Breast epithelium (tissue), 4 donors: Measurements from ENCODE around the gene SH3D19. TPM values are rescaled to one million over a fixed set of nuclear protein-coding genes. Genes with fewer than 3 reads are reported as not detected.

Experiments used
- DNase-seq, 2 donors: peaks; one replicate each; pipeline ENCODE4 v3.0.0-alpha.2; 2019; ENCODE audit warnings: low spot score in 2 of 2
- H3K27ac ChIP-seq, 2 donors: fragments of 200-600 bp; sonication (generic) in 1 of 2; one replicate each; pipeline ENCODE4 v1.5.1; 2016 to 2019; ENCODE audit warnings: mild to moderate bottlenecking in 1 of 2
- H3K27me3 ChIP-seq, 2 donors: fragments of 200-600 bp; sonication (generic) in 1 of 2; one replicate each; pipeline versions ENCODE4 v1.5.1 to v1.6.0; 2017 to 2019; ENCODE audit warnings: control low read depth in 1 of 2, mild to moderate bottlenecking in 1 of 2
- H3K36me3 ChIP-seq: fragments of 200-600 bp; one replicate; pipeline ENCODE4 v1.5.1; 2019
- H3K4me1 ChIP-seq, 2 donors: fragments of 200-600 bp; sonication (generic); one replicate each; pipeline ENCODE4 v1.5.1; 2016 to 2019; ENCODE audit warnings: control low read depth in 1 of 2
- H3K4me3 ChIP-seq, 3 donors: fragments of 200-600 bp; sonication (generic); 1 replicate in 2 of 3; 2 replicates in 1 of 3; pipeline ENCODE4 v1.5.1; 2016 to 2019; ENCODE audit warnings: mild to moderate bottlenecking in 3 of 3, moderate library complexity in 2 of 3
- H3K9me3 ChIP-seq, 2 donors: fragments of 200-600 bp; sonication (generic) in 1 of 2; one replicate each; pipeline ENCODE4 v1.5.1; 2016 to 2019; ENCODE audit warnings: control low read depth in 1 of 2
- CTCF ChIP-seq, 3 donors: fragments of 450-650 bp; IDR thresholded peaks; one replicate each; pipeline ENCODE4 v1.5.1; 2016 to 2017; ENCODE audit warnings: antibody characterized with exemption in 3 of 3, mild to moderate bottlenecking in 3 of 3, moderate library complexity in 3 of 3
- POLR2A ChIP-seq: fragments of 450-650 bp; IDR thresholded peaks from one replicate; pipeline ENCODE4 v1.6.1; 2016; ENCODE audit warnings: antibody characterized with exemption, mild to moderate bottlenecking, moderate library complexity
- POLR2AphosphoS5 ChIP-seq, 3 donors: sonication (generic); formaldehyde crosslinking; IDR thresholded peaks; one replicate each; pipeline ENCODE4 v1.6.1; 2017; ENCODE audit warnings: antibody characterized with exemption in 3 of 3
- intact Hi-C: fragments of 100-400 bp; cut with DNase I; formaldehyde crosslinking; loops from one replicate; pipeline ENCODE4 v1.15.1; 2023; ENCODE audit warnings: low total_unique reads
- total RNA-seq, 3 donors: library from RNA; depleted of rRNA; stranded (reverse); fragments of >200 nt; gene quantifications; one replicate each; pipeline ENCODE4 v1.1.0, GENCODE V29; 2016

The SH3D19 gene
- total RNA-seq, 3 donors from 2014 or later: 82.9 to 297 (median 113) TPM

- Histone ChIP-seq H3K4me3 (no peak overlapping the region), H3K9me3 (no peaks in the 10 kb centered on the region), H3K27me3 (no peaks in the 10 kb centered on the region), H3K36me3 (no peaks in the 10 kb centered on the region), H3K4me1 (no peaks in the 10 kb centered on the region), H3K27ac (no peak overlapping the region)
- no peak for DNase-seq
- intact Hi-C loops: loop anchor here (5.0 kb wide), 1 partner anchor 236 kb away; no protein-coding TSS in a partner anchor
- TF ChIP-seq POLR2A: no peak
- TF ChIP-seq CTCF (IDR thresholded peaks at IDR 0.05): no peak
- no peak for TF ChIP-seq POLR2AphosphoS5 (IDR thresholded peaks at IDR 0.05)
Measured at GRCh38 chr4:151358266-151358665, 32.9 kb upstream of the SH3D19 start.

DNA sequence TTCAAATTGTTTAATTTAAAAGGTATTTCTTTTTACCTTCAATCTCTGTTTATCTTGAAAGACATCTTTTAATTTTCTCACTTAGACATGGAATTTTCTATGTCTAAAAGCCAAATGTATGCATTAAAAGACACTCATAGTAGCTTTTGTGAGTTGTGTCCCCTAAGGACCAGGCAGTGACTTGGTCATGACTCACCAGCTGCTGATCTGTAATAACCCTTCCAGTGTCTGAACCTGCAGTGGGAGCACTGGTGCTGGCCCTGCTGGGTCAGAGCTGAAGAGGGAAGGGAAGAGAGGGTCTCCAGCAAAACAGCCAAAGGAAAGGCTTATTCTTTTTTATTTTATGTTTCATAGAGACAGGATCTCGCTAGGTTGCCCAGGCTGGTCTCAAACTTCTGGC, 31.1 kb upstream of the SH3D19 start:
- H3K4me3 ChIP-seq: no peak overlapping the region
- TF ChIP-seq CTCF (IDR thresholded peaks at IDR 0.05): no peak
- TF ChIP-seq POLR2A: no peak
- no peak for TF ChIP-seq POLR2AphosphoS5 (IDR thresholded peaks at IDR 0.05)
- H3K27ac ChIP-seq: no peak overlapping the region
- no peaks in the 10 kb centered on the region for H3K4me1 ChIP-seq
- no peaks in the 10 kb centered on the region for H3K36me3 ChIP-seq
- no peaks in the 10 kb centered on the region for H3K27me3 ChIP-seq
- intact Hi-C loops: loop anchor here (5.0 kb wide), 1 partner anchor 234 kb away; no protein-coding TSS in a partner anchor
- DNase-seq: no peak
- no peaks in the 10 kb centered on the region for H3K9me3 ChIP-seq

GRCh38 chr4:151355155-151355554, 29.8 kb upstream of the SH3D19 start:
- TF ChIP-seq CTCF (IDR thresholded peaks at IDR 0.05): no peak
- no peak for TF ChIP-seq POLR2AphosphoS5 (IDR thresholded peaks at IDR 0.05)
- TF ChIP-seq POLR2A: no peak
- H3K36me3 ChIP-seq: no peaks in the 10 kb centered on the region
- no peaks in the 10 kb centered on the region for H3K4me1 ChIP-seq
- H3K27me3 ChIP-seq: no peaks in the 10 kb centered on the region
- no peak overlapping the region for H3K27ac ChIP-seq
- H3K9me3 ChIP-seq: no peaks in the 10 kb centered on the region
- intact Hi-C loops: loop anchor here (5.0 kb wide), 1 partner anchor 233 kb away; no protein-coding TSS in a partner anchor
- no peak overlapping the region for H3K4me3 ChIP-seq
- no peak for DNase-seq

GRCh38 chr4:151347490-151348235, 22.3 kb upstream of the SH3D19 start:
- no peak overlapping the region for H3K4me3 ChIP-seq
- DNase-seq: no peak
- intact Hi-C loops: no loop called here
- H3K4me1 ChIP-seq: no peaks in the 10 kb centered on the region
- H3K36me3 ChIP-seq: no peaks in the 10 kb centered on the region
- TF ChIP-seq POLR2A (no peak), CTCF (IDR thresholded peaks at IDR 0.05) (no peak), POLR2AphosphoS5 (IDR thresholded peaks at IDR 0.05) (no peak)
- H3K27ac ChIP-seq: no peak overlapping the region
- H3K9me3 ChIP-seq: no peaks in the 10 kb centered on the region
- no peaks in the 10 kb centered on the region for H3K27me3 ChIP-seq

- TF ChIP-seq POLR2AphosphoS5 (IDR thresholded peaks at IDR 0.05) (no peak), CTCF (IDR thresholded peaks at IDR 0.05) (no peak), POLR2A (no peak)
- intact Hi-C loops: no loop called here
Measured at GRCh38 chr4:151344948-151345347, 19.5 kb upstream of the SH3D19 start.

More at GRCh38 chr4:151344948-151345347, 19.5 kb upstream of the SH3D19 start:
- Histone ChIP-seq H3K27me3 (no peaks in the 10 kb centered on the region), H3K9me3 (no peaks in the 10 kb centered on the region), H3K4me3 (no peak overlapping the region), H3K4me1 (no peaks in the 10 kb centered on the region), H3K36me3 (no peaks in the 10 kb centered on the region), H3K27ac (no peak overlapping the region)
- DNase-seq: no peak
